Kidney epithelial cell (primary cell): Measurements from ENCODE around the gene GLRA3. TPM values are rescaled to one million over a fixed set of nuclear protein-coding genes. Genes with fewer than 3 reads are reported as not detected.

ENCODE experiments used
- DNase-seq: peaks from one replicate; pipeline ENCODE4 v3.0.0-alpha.2; 2010; ENCODE audit warnings: low read depth
- H3K27me3 ChIP-seq: 2 replicates; pipeline ENCODE4 v1.6.0; 2011; ENCODE audit warnings: low read length; ENCODE audit not compliant: control insufficient read depth, insufficient read depth
- H3K36me3 ChIP-seq: 2 replicates; pipeline ENCODE4 v1.5.1; 2011; ENCODE audit warnings: low read length; ENCODE audit not compliant: control insufficient read depth, insufficient read depth
- H3K4me3 ChIP-seq: 2 replicates; pipeline ENCODE4 v1.5.1; 2011; ENCODE audit warnings: low read depth, mild to moderate bottlenecking, control low read depth, low read length
- total RNA-seq: library from RNA; depleted of rRNA; stranded (reverse); fragments of >200 nt; gene quantifications from 2 replicates; pipeline ENCODE4 v1.2.3, GENCODE V29; 2015
- TF ChIP-seq, protein P1 (sequence below): IDR thresholded peaks from 2 replicates; pipeline ENCODE4 v1.5.1; 2011; ENCODE audit warnings: mild to moderate bottlenecking, moderate library complexity, low read length, control low read depth, inconsistent platforms; ENCODE audit not compliant: insufficient read depth, poor library complexity, severe bottlenecking

The GLRA3 gene
- total RNA-seq, 1 donor from 2014 or later, result not detected

DNA sequence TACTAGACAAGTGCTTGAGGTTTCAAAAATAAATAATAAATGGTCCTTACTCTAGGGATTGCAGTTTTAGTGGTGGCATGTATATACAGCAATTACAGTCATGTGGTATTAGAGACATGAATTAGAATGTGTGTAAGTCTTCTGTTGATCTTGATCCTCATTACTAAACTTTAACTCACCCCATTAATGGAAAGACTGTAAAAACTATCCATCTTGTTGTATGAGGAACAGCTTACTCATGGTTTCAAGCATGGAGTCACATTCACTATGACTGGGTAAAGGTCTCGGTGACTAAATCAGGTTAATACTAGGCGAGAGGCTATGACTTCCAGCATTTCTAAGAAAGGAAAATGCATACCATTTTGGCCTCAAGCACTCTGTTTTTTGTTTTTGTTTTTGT lies 199.8 kb downstream of the GLRA3 start:
- peak; percentile 21 for DNase-seq
- Histone ChIP-seq H3K36me3 (no peaks in the 10 kb centered on the region), H3K27me3 (no peaks in the 10 kb centered on the region), H3K4me3 (no peak overlapping the region)
- TF ChIP-seq, protein P1, sequence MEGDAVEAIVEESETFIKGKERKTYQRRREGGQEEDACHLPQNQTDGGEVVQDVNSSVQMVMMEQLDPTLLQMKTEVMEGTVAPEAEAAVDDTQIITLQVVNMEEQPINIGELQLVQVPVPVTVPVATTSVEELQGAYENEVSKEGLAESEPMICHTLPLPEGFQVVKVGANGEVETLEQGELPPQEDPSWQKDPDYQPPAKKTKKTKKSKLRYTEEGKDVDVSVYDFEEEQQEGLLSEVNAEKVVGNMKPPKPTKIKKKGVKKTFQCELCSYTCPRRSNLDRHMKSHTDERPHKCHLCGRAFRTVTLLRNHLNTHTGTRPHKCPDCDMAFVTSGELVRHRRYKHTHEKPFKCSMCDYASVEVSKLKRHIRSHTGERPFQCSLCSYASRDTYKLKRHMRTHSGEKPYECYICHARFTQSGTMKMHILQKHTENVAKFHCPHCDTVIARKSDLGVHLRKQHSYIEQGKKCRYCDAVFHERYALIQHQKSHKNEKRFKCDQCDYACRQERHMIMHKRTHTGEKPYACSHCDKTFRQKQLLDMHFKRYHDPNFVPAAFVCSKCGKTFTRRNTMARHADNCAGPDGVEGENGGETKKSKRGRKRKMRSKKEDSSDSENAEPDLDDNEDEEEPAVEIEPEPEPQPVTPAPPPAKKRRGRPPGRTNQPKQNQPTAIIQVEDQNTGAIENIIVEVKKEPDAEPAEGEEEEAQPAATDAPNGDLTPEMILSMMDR, result no peak

DNA sequence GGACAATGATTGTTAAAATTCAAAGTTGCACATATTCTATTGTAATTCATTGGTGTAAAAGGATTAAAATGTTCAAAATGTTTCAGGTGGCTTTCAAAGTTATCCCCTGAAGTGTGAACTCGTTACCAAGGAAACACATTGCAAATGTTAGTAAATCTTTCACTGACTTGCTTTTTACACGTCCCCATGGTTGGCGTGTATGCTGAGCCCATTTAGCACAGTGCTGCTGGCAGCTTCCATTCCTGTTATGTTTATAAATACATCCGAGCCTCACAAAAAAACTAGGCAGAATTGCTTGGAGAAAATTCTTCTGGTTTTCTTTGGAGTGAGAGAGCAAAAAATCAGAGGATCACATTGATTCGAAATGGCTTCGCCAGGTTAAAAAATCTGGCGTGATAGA lies 200.9 kb downstream of the GLRA3 start:
- TF ChIP-seq, protein P1, result no peak
- H3K27me3 ChIP-seq, result no peaks in the 10 kb centered on the region
- no peaks in the 10 kb centered on the region for H3K36me3 ChIP-seq
- H3K4me3 ChIP-seq, result no peak overlapping the region
- DNase-seq, result no peak

- no peaks in the 10 kb centered on the region for H3K36me3 ChIP-seq
- TF ChIP-seq, protein P1, result no peak
- DNase-seq, result no peak
- H3K27me3 ChIP-seq, result no peaks in the 10 kb centered on the region
- no peak overlapping the region for H3K4me3 ChIP-seq
Observed at GRCh38 chr4:174627473-174627872, 201.6 kb downstream of the GLRA3 start.

DNA sequence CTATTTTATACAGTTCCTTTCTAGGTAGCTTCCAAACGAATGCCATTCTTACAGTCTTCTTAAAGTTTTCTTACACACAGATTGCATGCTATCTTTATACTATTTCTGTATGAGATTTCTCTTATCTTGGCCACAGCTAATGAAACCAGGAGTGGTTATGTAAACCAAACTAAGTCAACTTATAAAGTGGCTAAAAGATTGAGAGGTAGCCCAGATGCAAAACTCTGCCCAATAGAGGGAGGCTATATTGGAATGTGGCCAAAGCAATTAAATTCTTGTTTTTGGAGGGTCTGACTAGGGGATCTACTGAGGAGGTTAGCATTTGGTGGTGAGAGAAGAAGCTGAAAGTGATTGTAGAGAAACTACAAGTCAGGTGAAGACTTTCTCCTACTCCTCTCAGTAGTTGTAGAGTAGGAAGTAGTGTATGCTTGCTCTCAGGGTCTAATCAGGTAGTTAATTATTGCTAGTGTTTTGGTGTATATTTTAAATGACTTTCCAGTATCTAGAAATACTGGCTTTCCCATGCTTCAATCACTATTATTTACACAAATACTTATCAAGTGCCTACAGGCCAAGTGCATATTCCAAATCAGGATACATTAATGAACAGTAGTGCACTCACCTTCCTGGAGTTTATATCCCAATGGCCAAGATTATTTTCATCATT lies 202.6 kb downstream of the GLRA3 start:
- TF ChIP-seq, protein P1, result no peak
- H3K4me3 ChIP-seq, result no peak overlapping the region
- no peak for DNase-seq

GRCh38 chr4:174616661-174617060 lies 212.4 kb downstream of the GLRA3 start:
- TF ChIP-seq, protein P1, result no peak
- Histone ChIP-seq H3K4me3 (no peak overlapping the region), H3K27me3 (no peaks in the 10 kb centered on the region), H3K36me3 (no peaks in the 10 kb centered on the region)
- no peak for DNase-seq

More for the DNA sequence above, 202.6 kb downstream of the GLRA3 start:
- no peaks in the 10 kb centered on the region for H3K36me3 ChIP-seq
- no peaks in the 10 kb centered on the region for H3K27me3 ChIP-seq

- no peaks in the 10 kb centered on the region for H3K27me3 ChIP-seq
- H3K36me3 ChIP-seq, result no peaks in the 10 kb centered on the region
- no peak overlapping the region for H3K4me3 ChIP-seq
- TF ChIP-seq, protein P1, result no peak
- DNase-seq, result no peak
Observed at GRCh38 chr4:174613979-174614378, 215.1 kb downstream of the GLRA3 start.
